ENCODE data around the gene PLEKHG2.
A peak's percentile ranks its signal among the peaks of the same experiment; 100 is the strongest.

PLEKHG2 gene

GRCh38 chr19:39386557-39386956 lies 25.9 kb upstream of the PLEKHG2 start:
- FAIRE-seq, result no peak

DNA sequence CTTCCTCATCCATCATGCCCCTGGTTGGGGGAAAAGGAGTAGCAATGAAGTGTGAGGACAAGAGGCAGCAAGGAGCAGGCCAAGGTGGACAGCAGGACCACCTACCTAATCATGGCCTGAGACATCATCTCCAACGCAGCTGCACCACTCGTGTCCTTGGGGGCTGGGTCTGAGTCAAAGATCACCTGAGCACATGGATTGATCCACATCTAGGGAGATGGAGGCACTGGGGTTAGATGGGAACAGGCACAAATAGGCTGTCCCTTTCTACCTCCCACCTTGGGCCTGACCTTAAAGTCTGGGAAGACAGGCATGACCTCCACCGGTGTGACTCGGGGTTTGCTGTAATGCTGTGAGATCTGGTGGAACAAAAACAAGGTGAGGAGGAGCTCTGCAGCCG lies 23.8 kb upstream of the PLEKHG2 start:
- no peak for FAIRE-seq

DNA sequence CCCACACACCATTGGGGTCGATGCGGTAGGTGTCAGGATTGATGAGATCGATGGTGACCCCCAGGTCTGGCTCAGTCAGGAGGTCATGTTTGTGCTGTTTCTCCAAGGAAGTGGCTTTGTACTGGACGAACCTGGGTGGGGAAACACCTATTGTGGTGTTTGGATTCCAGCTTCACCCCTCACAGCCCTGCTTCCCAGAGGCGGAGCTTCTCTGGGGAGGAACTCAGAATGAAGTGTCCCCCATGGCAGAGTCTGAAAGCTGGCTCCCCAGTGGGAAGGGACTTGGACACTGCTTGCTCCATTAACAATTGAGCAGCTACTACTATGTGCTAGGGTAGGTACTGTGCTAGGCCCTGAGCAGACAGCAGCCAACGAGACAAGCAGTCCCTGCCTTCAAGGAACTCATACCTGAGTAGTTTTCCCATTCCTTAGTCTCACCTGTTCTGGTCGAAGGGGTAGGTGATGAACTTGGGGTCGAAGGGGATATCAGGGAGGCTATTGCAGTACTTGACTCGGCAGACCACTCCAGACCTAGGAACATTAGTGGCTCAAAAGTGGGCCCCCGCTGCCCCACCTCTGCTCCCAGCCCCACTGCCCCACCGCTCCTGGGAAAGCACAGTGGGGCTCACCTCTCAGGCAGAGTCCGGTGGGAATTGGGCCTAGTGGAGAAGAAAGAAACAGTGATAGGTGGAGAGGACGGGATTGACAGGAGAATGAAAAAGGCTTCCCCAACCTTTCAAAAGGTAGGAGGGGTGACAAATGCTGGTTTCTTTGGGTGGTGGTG lies 22.6 kb upstream of the PLEKHG2 start:
- FAIRE-seq, result no peak

GRCh38 chr19:39390451-39390750 lies 22.1 kb upstream of the PLEKHG2 start:
- FAIRE-seq, result no peak

DNA sequence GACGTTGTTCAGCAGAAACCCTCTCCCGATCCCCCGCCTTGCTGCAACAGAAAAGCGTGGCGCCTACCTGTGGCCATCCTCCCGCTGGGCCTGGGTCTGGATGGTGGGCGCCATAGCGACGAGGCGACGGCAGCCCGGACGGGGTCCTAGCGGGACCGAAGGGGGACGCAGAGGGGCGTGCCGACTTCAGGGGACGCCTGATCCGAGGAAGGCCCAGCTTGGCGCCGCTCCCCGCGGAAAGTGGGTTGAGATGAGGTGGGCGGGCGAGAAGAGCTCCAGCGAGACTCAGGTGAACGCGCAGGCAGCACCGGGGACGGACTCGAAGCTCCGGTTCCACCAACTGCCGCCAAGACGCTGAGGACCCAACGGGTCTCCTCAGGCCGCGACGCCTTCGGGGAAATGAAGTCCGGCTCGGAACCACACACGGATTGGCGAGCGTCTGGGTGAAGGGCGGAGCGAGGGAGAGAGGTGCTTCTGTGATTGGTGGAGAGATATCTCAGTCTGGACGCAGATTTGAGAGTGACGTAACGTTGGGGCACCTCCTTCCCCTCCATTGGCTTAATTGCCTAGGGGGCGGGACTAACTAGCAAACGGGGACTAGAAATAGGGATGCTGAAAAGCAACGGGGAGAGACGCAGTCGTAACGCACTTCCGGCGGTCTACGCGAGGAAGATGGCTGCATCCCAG lies 21.6 kb upstream of the PLEKHG2 start, which contains the start of the genes MED29 and PAF1:
Gene MED29, plus strand, starts transcription at position 628 of the 687 bp plus-strand sequence. Its CDS starts 45 bp downstream, at position 673.
Gene PAF1, minus strand, starts transcription at position 356 of the 687 bp plus-strand sequence. Its CDS starts 242 bp downstream, at position 114.
- peak; percentile 99 for FAIRE-seq

GRCh38 chr19:39397360-39398296 lies 14.8 kb upstream of the PLEKHG2 start:
- FAIRE-seq, result no peak

DNA sequence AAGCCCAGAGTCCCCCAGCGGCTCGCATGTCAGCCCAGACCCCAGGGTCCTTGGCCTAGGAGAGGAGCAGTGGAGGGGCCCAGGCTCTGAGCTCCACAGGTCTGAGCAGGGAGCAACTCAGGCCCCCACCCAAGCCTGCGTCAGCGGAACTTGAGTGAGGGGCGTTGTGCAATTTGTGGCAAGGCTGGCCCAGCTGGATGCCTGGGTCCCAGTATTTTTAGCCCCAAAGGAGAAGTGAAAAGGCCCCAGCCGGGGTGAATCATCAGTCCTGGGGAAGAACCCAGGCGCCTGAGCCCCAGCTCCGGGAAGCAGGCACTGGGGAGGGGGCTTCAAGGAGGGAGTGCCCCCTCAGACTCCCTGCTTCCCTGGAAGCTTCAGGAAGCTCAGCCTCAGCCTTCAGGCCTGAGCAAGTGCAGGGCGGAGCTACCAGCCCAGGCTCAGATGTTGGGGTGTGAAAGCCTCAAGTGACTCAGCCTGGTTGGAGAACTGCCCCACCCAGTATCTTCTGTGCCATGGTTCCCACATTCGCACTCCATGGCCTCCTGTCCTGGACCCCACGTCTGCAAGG lies 14.1 kb upstream of the PLEKHG2 start:
- no peak for FAIRE-seq

- no peak for FAIRE-seq
Measured at GRCh38 chr19:39399668-39400050, 12.8 kb upstream of the PLEKHG2 start.

GRCh38 chr19:39400061-39400460 lies 12.4 kb upstream of the PLEKHG2 start:
- no peak for FAIRE-seq

GRCh38 chr19:39401070-39401548 lies 11.4 kb upstream of the PLEKHG2 start:
- no peak for FAIRE-seq

- no peak for FAIRE-seq
Measured at GRCh38 chr19:39401549-39402345, 10.7 kb upstream of the PLEKHG2 start.

DNA sequence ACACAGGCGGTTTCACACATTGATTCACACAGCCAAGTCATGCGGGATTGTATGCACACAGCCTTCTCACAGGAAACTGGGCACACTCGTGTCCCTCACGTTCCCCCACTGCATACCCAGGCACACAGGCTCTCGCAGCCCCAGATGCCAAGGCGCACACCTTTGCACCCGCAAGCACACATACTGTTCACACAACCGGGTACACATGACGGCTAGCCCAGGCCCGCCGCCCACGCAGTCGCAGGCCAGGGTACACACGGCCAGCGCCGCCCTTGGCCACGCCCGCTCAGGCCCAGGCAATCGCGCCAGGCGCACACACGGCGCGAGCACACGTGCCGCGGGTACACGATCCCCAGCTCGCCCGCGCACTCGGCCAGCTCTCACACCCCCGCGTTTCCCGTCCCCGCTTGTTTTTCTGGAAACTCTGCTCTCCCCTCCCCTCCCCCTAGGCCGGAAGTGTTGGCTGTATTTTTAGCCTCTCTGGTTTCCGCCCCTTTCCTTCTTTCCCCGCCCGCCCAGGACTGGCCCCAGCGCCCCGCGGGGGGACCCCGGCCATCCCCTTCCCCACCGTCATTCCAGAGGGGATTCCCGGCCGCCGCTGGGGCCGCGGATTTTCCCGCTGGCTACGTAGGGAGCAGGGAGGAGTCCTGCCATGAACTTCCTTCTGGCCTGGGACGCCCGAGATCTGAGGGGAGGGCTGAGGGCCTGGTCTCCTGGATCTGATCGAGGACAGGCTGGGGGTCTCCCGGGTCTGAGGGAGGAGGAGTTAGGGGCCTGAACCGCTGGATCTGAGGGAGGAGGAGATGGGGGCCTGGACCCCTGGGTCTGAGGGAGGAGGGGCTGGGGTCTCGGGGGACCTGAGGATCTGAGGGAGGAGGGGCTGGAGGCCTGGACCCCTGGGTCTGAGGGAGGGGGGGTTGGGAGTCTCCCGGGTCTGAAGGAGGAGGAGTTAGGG lies 9.8 kb upstream of the PLEKHG2 start:
- FAIRE-seq, result no peak

- FAIRE-seq, result no peak
Measured at GRCh38 chr19:39403331-39404312, 8.8 kb upstream of the PLEKHG2 start.

- no peak for FAIRE-seq
Measured at GRCh38 chr19:39405261-39405957, 7.1 kb upstream of the PLEKHG2 start.

- no peak for FAIRE-seq
Measured at GRCh38 chr19:39405958-39406655, 6.4 kb upstream of the PLEKHG2 start.

DNA sequence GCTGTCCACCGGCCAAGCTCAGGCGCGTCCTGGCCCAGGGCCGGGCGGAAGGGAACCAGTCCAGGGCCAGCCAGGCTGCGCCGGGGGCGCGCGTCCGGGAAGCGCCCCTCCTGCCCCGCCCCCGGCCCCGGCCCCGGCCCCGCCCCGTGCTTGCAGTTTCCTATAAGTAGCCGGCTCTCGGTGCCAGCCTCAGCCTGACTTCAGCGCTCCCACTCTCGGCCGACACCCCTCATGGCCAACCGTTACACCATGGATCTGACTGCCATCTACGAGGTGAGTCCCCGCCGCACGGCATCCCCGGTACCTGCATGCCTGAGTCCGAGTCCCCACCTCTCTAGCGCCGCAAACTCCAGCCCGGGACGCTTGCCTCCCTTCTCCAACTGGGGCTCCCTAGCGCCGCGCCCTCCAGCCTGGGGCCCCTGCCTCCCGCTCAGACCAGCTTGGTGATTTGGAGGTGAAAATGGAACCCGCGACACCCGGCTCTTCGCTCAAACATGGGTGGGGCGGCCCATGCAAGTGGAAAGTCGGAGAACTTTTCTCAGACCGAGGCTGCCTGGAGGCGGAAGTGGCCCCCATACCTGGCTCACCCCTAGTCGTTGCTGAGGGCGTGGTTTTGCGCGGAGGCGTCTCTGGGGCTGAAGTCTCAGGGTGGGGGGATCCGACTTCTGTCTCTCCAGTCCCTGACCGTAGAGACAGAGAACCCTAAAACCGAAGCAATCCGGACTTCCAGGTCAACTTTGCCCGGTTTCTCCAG lies 5.6 kb upstream of the PLEKHG2 start, which contains the start of gene ZFP36:
Gene ZFP36, plus strand, starts transcription at position 192 of the 754 bp plus-strand sequence. Its CDS starts 58 bp downstream, at position 250.
- FAIRE-seq, result no peak

- no peak for FAIRE-seq
Measured at GRCh38 chr19:39407410-39407659, 5.1 kb upstream of the PLEKHG2 start.

Data from A204.1 (cell line).